NOMO-1 (cell line): ENCODE results near the gene MYLK.
"Not testable (repeated sequence)": the region's sequence is repeated elsewhere in the genome, so short reads cannot be mapped to it uniquely, and the experiment has no call there.

ENCODE experiments used
- DNase-seq, 2 experiments: peaks; one replicate each; lab custom pipeline; 2025; ENCODE audit not compliant: unreplicated experiment in 2 of 2; lab: John Stamatoyannopoulos, UW

MYLK gene

GRCh38 chr3:123705488-123706285 is 178.4 kb downstream of the MYLK start:
- no peak for DNase-seq

- not testable (repeated sequence) for DNase-seq
Observed at GRCh38 chr3:123703663-123704062, 180.5 kb downstream of the MYLK start.

GRCh38 chr3:123702720-123703119 is 181.4 kb downstream of the MYLK start:
- no peak for DNase-seq

- peak in 1 of 2 experiments; percentile 12 for DNase-seq
Observed at GRCh38 chr3:123702057-123702456, 182.1 kb downstream of the MYLK start.

GRCh38 chr3:123700791-123701722 is 183.1 kb downstream of the MYLK start:
- no peak for DNase-seq

GRCh38 chr3:123698813-123699212 is 185.3 kb downstream of the MYLK start:
- DNase-seq: no peak

GRCh38 chr3:123696808-123697207 is 187.3 kb downstream of the MYLK start:
- no peak for DNase-seq

GRCh38 chr3:123695731-123696640 is 188.1 kb downstream of the MYLK start:
- DNase-seq: peak; percentile 47 to 66

GRCh38 chr3:123695152-123695551 is 189.0 kb downstream of the MYLK start:
- DNase-seq: no peak

GRCh38 chr3:123694366-123695087 is 189.6 kb downstream of the MYLK start:
- no peak for DNase-seq

GRCh38 chr3:123693584-123694190 is 190.4 kb downstream of the MYLK start:
- peak in 1 of 2 experiments; percentile 21 for DNase-seq

- no peak for DNase-seq
Observed at GRCh38 chr3:123692671-123693070, 191.5 kb downstream of the MYLK start.

- DNase-seq: no peak
Observed at GRCh38 chr3:123692041-123692440, 192.1 kb downstream of the MYLK start.

- DNase-seq: no peak
Observed at GRCh38 chr3:123689831-123690230, 194.3 kb downstream of the MYLK start.

GRCh38 chr3:123688241-123688747 is 195.8 kb downstream of the MYLK start:
- no peak for DNase-seq

- DNase-seq: no peak
Observed at GRCh38 chr3:123687286-123687685, 196.8 kb downstream of the MYLK start.

GRCh38 chr3:123686251-123686650 is 197.9 kb downstream of the MYLK start:
- no peak for DNase-seq

- DNase-seq: no peak
Observed at GRCh38 chr3:123685780-123686179, 198.4 kb downstream of the MYLK start.

GRCh38 chr3:123684636-123685035 is 199.5 kb downstream of the MYLK start:
- no peak for DNase-seq
